Measurements from ENCODE around the gene FYB1.
"Not testable (repeated sequence)": the region's sequence is repeated elsewhere in the genome, so short reads cannot be mapped to it uniquely, and the experiment has no call there.

The FYB1 gene, protein sequence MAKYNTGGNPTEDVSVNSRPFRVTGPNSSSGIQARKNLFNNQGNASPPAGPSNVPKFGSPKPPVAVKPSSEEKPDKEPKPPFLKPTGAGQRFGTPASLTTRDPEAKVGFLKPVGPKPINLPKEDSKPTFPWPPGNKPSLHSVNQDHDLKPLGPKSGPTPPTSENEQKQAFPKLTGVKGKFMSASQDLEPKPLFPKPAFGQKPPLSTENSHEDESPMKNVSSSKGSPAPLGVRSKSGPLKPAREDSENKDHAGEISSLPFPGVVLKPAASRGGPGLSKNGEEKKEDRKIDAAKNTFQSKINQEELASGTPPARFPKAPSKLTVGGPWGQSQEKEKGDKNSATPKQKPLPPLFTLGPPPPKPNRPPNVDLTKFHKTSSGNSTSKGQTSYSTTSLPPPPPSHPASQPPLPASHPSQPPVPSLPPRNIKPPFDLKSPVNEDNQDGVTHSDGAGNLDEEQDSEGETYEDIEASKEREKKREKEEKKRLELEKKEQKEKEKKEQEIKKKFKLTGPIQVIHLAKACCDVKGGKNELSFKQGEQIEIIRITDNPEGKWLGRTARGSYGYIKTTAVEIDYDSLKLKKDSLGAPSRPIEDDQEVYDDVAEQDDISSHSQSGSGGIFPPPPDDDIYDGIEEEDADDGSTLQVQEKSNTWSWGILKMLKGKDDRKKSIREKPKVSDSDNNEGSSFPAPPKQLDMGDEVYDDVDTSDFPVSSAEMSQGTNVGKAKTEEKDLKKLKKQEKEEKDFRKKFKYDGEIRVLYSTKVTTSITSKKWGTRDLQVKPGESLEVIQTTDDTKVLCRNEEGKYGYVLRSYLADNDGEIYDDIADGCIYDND

GRCh38 chr5:39219437-39219836 is at the start of gene FYB1:
FYB1 (minus strand) TSS chr5:39219563; CDS start chr5:39202960, 16,603 bp downstream.
- no peak for DNase-seq

DNA sequence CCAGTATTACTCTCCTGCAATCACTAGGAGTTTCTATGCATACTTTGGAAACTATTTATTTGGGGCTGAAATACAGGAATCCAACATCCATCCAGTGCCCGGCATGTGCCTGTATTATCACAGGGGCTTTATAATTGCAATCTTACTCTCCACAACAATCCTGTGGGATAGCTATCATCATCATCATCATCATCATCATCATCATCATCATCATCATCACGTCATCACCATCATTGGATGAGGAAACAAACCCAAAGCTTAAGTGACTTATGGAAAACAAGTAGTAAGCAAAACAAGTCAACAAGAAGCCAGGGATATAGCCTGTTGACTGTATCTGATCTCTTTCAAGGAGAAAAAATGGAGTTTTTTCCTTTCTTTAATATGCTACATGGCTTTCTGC is 47.8 kb upstream of the FYB1 start:
- no peak for DNase-seq

DNA sequence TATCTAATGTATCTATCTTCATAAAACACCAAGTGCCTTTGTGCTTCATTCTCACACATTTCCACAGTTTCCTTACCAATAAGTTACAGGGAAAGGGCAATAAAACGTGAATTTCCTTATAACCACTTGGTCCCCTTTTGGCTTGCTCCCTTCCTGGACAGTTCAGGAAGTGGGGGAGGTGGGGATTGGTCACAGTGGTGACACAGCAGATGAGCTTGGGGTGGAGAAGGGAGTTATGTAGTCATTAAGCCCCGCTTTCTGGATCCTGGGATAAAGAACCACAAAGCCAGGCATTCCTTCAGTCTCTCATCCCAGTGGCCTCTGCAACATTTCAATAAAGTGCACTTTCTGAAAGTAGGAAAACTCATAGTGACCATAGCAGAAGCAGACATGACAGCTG is 47.1 kb upstream of the FYB1 start:
- no peak for DNase-seq

DNA sequence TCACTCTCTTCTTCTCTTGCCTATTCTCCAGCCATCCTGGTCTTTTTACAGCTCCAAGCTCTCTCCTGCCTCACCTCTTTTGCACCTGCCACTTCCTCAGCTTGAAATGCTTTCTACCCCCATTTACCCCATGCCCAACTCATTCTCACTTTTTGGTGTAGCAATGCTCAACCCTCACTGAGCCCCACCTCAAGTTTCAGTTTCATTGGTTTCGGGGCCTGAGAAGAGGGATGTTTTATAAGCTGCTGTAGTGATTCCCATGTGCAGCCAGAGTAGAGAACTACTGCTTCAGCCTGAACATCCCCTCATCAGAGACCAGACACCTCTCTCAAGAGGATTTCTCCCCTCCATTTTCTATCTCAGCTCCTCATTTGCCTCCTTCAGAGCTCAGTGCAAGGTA is 45.2 kb upstream of the FYB1 start:
- DNase-seq: no peak

- no peak for DNase-seq
These were observed 43.6 kb upstream of the FYB1 start for GRCh38 chr5:39262981-39263380.

DNA sequence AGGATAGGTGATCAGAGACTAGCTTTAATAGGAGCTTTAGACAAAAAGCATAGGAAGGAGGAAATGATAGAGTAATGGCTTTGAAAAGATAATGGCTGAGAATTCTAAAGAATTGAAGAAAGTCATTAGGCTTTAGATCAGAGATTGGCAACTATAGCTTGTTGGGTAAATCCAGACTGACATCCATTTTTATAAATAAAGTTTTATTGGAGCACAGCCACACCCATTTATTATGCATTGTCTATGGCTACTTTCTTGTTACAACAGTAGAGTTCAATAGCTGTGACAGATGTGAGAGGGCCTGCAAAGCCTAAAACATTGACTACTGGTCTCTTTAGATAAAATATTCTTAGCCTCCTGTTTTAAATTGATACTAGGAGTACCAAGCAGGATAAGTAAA is 40.7 kb upstream of the FYB1 start:
- DNase-seq: no peak

DNA sequence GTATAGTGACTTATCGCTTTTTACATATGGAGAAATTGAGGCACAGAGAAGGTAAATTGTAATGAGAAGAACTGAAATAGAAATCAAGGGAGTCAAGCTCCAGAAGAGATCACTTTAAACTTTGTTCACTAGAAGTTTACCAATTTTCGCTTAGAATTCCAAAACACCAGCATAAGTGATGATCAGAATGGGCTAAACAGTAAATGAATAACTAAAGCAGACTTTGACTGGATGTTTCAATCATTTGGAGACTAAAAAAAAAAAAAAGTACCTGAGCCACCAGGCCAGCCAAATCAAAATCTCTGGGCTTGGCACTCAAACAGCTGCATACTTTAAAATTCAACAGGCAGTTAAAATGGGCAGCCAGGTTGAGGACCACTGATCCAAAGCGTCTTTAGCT is 38.2 kb upstream of the FYB1 start:
- no peak for DNase-seq

GRCh38 chr5:39256477-39257235 is 37.3 kb upstream of the FYB1 start:
- no peak for DNase-seq

DNA sequence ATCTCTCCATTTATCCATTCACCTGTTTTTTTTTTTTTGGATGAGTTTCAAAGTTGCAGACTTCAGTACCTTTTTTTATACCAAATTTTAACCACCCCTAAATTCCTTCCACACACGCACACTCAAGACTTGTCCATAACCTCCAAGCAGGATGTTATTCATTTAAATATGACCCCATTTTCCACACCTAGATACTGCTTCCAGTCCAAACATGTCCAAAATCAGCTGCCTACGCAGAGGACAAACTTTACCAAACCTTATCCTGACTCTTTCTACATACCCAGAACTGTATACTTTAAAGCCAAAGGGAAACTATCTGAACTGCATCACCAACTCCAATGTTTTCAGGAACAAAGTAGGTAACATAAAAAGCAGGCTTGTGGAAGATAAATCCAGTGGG is 36.0 kb upstream of the FYB1 start:
- DNase-seq: no peak

DNA sequence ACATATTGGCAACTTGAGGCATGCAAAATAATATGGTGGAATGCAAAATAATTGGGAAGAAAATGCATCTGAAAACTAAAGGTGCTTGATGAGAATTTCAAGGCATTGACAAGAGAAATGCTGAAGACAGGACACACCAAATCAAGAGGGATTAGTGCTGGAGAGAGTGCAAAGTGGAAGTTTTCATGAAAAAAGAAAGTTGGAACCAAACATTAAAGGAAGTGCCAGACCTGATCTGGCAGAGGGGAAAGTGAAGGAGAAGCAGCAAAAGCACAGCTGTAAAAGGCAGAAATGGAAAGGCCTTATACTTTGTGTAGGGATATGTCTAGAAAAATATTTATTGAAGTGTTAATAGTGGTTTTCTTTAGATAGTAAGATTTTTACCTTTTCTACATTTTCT is 35.3 kb upstream of the FYB1 start:
- no peak for DNase-seq

DNA sequence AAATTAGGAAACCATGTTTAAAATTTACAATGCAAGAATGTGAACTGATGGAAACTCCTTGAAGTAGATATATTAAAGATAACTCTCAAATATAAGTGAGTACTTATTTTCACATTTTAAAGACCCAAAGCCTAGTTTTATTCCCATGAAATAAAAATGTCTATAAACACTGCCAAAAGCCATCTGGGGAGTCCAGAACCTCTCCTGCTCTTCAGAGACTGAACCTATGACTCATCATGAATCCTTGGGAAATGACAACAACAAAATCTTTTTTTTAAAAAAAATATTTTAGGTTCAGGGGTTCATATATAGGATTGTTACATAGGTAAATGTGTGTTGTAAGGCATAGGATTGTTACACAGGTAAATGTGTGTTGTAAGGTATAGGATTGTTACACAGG is 33.8 kb upstream of the FYB1 start:
- DNase-seq: no peak

GRCh38 chr5:39249564-39250274 is 30.4 kb upstream of the FYB1 start:
- no peak for DNase-seq

DNA sequence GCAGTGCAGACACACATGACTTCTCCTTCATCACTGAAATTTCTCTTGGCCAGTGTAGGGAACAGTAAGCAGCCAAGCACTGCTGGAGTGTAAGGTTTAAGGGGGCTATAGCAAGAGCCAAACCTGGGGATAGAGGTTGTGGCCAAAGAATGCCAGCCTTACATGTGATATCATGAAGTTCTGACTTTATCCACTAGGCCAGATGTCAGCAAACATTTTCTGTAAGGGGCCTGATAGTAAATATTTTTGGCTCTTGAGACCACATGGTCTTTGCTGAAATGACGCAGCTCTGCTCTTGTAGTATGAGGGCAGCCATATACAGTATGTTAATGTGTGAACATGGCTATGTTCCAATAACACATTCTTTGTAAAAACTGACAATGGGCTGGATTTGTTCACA is 29.7 kb upstream of the FYB1 start:
- no peak for DNase-seq

DNA sequence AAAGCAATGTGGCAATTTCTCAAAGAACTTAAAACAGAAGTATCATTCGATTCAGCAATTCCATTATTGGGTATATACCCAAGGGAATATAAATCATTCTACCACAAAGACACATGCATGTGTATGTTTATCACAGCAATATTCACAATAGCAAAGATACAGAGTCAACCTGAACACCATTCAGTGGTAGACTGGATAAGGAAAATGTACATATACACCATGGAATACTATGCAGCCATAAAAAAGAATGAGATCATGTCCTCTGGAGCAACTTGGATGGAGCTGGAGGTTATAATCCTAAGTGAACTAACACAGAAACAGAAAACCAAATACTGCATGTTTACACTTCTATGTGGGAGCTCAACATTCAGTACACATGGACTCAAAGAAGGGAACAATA is 21.4 kb upstream of the FYB1 start:
- no peak for DNase-seq

DNA sequence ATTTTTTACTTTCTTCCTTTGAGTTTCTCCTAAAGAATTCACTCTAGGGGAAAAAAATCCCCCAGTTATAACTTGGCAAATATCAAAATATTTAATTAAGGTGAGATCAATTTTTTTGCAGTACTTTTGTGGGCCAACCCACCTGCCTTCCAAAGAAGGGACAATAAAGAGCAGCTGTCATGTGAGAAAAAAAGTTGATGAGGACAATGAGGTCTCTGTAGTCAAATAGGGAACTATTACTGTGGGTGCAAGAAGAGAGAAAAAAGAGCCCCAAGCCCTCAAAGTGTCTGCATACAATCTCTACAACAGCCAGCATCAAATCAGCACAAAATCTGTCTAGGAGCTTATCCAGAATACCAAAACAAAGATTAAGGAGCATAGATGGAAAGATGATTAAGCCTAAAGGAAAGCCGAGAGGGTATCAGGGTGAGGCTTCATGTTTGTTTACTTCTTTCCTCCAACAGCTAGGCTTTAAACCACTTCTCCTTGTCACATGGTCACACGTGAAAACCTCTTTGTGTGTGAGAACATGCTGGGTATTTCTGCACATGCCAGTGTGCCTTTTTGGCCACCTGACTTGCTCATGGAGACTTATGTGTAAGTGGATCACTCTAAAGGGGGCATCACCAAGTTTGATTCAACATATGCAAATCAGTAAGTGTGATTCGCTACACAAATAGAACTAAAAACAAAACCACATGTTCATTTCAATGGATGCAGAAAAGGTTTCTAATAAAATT is 19.2 kb upstream of the FYB1 start:
- DNase-seq: no peak

- no peak for DNase-seq
These were observed 17.4 kb upstream of the FYB1 start for GRCh38 chr5:39236718-39237117.

GRCh38 chr5:39235648-39236047 is 16.3 kb upstream of the FYB1 start:
- DNase-seq: no peak

DNA sequence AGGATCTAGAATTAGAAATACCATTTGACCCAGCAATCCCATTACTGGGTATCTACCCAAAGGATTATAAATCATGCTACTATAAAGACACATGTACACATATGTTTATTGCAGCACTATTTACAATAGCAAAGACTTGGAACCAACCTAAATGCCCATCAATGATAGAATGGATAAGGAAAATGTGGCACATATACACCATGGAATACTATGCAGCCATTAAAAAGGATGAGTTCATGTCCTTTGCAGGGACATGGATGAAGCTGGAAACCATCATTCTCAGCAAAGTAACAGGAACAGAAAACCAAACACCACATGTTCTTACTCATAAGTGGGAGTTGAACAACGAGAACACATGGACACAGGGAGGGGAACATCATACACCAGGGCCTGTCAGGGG is 15.1 kb upstream of the FYB1 start:
- DNase-seq: not testable (repeated sequence)

DNA sequence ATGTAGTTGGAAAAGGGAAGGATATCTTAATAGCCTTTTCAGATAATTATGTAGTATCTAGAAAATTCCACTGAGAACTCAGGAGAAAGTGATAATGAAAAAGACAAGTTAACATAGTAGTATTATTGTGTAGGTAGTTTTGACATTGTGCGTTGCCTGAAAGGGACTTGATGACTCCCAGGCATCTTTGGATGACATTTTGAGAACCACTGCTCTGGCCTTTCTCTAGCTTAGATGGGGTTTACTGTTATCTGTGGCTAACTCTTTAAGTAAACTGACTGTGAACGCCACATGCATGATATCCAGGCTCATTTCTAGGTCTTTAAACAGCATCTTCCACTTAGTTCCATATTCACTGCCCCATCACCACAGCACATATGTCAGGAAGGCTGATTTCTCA is 14.4 kb upstream of the FYB1 start:
- DNase-seq: no peak

GRCh38 chr5:39231705-39232525 is 12.6 kb upstream of the FYB1 start:
- DNase-seq: no peak

GRCh38 chr5:39228596-39228995 is 9.2 kb upstream of the FYB1 start:
- DNase-seq: no peak

Data from activated T-cell treated with anti-CD3 and anti-CD28 coated beads for 4 hours (primary cell).